GM19372 (cell line): ENCODE data around the gene SLX4IP.

Experiments used
- ATAC-seq: cut with Tn5 transposase; IDR thresholded peaks from one replicate; pipeline ENCODE4 v1.9.1; 2021; ENCODE audit warnings: mild to moderate bottlenecking, low read depth, moderate library complexity; ENCODE audit not compliant: unreplicated experiment

Gene SLX4IP

GRCh38 chr20:10639737-10640556 lies 204.8 kb downstream of the SLX4IP start:
- no peak for ATAC-seq

GRCh38 chr20:10640897-10641296 lies 205.8 kb downstream of the SLX4IP start:
- ATAC-seq, result no peak

GRCh38 chr20:10641467-10641866 lies 206.4 kb downstream of the SLX4IP start:
- no peak for ATAC-seq

- ATAC-seq, result no peak
Measured at GRCh38 chr20:10641893-10642292, 206.8 kb downstream of the SLX4IP start.

GRCh38 chr20:10642856-10643559 lies 207.9 kb downstream of the SLX4IP start:
- ATAC-seq, result no peak

GRCh38 chr20:10643560-10643873 lies 208.4 kb downstream of the SLX4IP start:
- ATAC-seq, result no peak

GRCh38 chr20:10644458-10645204 lies 209.5 kb downstream of the SLX4IP start:
- ATAC-seq, result peak; percentile 56

GRCh38 chr20:10645205-10645570 lies 210.1 kb downstream of the SLX4IP start:
- no peak for ATAC-seq

- ATAC-seq, result no peak
Measured at GRCh38 chr20:10646006-10646405, 210.9 kb downstream of the SLX4IP start.

- no peak for ATAC-seq
Measured at GRCh38 chr20:10646886-10647420, 211.8 kb downstream of the SLX4IP start.

GRCh38 chr20:10647471-10647870 lies 212.4 kb downstream of the SLX4IP start:
- no peak for ATAC-seq

GRCh38 chr20:10647909-10648308 lies 212.8 kb downstream of the SLX4IP start:
- no peak for ATAC-seq

GRCh38 chr20:10648651-10649050 lies 213.5 kb downstream of the SLX4IP start:
- ATAC-seq, result no peak

GRCh38 chr20:10649080-10649796 lies 214.1 kb downstream of the SLX4IP start:
- no peak for ATAC-seq

GRCh38 chr20:10649797-10650160 lies 214.7 kb downstream of the SLX4IP start:
- no peak for ATAC-seq

- no peak for ATAC-seq
Measured at GRCh38 chr20:10651227-10651990, 216.3 kb downstream of the SLX4IP start.

- ATAC-seq, result no peak
Measured at GRCh38 chr20:10652185-10652584, 217.1 kb downstream of the SLX4IP start.

GRCh38 chr20:10652660-10653261 lies 217.7 kb downstream of the SLX4IP start:
- ATAC-seq, result no peak

- ATAC-seq, result peak; percentile 41
Measured at GRCh38 chr20:10653599-10654249, 218.6 kb downstream of the SLX4IP start.
